Vagina (tissue), 2 donors: ENCODE results near the gene PCDHGC3.

Source experiments
- POLR2A ChIP-seq, 2 donors: fragments of 450-650 bp; IDR thresholded peaks; one replicate each; pipeline ENCODE4 v1.6.1; 2017; ENCODE audit warnings: antibody characterized with exemption in 2 of 2, mild to moderate bottlenecking in 2 of 2, moderate library complexity in 2 of 2
- POLR2AphosphoS5 ChIP-seq, 2 donors: sonication (generic); formaldehyde crosslinking; IDR thresholded peaks; one replicate each; pipeline ENCODE4 v1.9.0; 2017; ENCODE audit warnings: antibody characterized with exemption in 2 of 2, mild to moderate bottlenecking in 2 of 2, low read depth in 1 of 2; ENCODE audit not compliant: insufficient read depth in 1 of 2
- TF ChIP-seq, protein P1 (sequence below), 3 experiments: fragments of 450-650 bp in 2 of 3; fragments of 200-600 bp in 1 of 3; sonication (generic) in 1 of 3; IDR thresholded peaks; one replicate each; pipeline ENCODE4 v1.5.1; 2017 to 2019; ENCODE audit warnings: antibody characterized with exemption in 3 of 3, mild to moderate bottlenecking in 2 of 3, moderate library complexity in 2 of 3

DNA sequence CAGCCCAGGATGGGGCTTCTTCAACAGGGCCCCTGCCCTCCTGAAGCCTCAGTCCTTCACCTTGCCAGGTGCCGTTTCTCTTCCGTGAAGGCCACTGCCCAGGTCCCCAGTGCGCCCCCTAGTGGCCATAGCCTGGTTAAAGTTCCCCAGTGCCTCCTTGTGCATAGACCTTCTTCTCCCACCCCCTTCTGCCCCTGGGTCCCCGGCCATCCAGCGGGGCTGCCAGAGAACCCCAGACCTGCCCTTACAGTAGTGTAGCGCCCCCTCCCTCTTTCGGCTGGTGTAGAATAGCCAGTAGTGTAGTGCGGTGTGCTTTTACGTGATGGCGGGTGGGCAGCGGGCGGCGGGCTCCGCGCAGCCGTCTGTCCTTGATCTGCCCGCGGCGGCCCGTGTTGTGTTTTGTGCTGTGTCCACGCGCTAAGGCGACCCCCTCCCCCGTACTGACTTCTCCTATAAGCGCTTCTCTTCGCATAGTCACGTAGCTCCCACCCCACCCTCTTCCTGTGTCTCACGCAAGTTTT lies 36.7 kb downstream of the PCDHGC3 start:
- TF ChIP-seq, protein P1, sequence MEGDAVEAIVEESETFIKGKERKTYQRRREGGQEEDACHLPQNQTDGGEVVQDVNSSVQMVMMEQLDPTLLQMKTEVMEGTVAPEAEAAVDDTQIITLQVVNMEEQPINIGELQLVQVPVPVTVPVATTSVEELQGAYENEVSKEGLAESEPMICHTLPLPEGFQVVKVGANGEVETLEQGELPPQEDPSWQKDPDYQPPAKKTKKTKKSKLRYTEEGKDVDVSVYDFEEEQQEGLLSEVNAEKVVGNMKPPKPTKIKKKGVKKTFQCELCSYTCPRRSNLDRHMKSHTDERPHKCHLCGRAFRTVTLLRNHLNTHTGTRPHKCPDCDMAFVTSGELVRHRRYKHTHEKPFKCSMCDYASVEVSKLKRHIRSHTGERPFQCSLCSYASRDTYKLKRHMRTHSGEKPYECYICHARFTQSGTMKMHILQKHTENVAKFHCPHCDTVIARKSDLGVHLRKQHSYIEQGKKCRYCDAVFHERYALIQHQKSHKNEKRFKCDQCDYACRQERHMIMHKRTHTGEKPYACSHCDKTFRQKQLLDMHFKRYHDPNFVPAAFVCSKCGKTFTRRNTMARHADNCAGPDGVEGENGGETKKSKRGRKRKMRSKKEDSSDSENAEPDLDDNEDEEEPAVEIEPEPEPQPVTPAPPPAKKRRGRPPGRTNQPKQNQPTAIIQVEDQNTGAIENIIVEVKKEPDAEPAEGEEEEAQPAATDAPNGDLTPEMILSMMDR (IDR thresholded peaks at IDR 0.05) = peak; percentile 63 to 89 (median 75)
- no peak for TF ChIP-seq POLR2A (IDR thresholded peaks at IDR 0.05)
- TF ChIP-seq POLR2AphosphoS5 (IDR thresholded peaks at IDR 0.05; ENCODE audit: insufficient read depth in 1 of 2, low read depth in 1 of 2) = peak in 1 of 2 donors; percentile 47
